GM13976 (cell line): ENCODE data around the gene EGR4.
"Not testable (repeated sequence)": the region's sequence is repeated elsewhere in the genome, so short reads cannot be mapped to it uniquely, and the experiment has no call there.

Source experiments
- DNase-seq: peaks from one replicate; pipeline ENCODE4 v3.0.0; 2012; ENCODE audit warnings: low spot score
- CTCF ChIP-seq: IDR thresholded peaks from 2 replicates; pipeline ENCODE4 v1.5.1; 2012; ENCODE audit warnings: borderline replicate concordance, mild to moderate bottlenecking; ENCODE audit not compliant: insufficient read depth; ENCODE audit errors: extremely low read depth, missing control alignments, control extremely low read depth
- in situ Hi-C: fragments of 300-500 bp; cut with MboI; formaldehyde crosslinking; loops from one replicate; pipeline ENCODE4 v1.12.0; 2022; ENCODE audit warnings: low sequenced_read_pairs, mixed read lengths, inconsistent platforms; ENCODE audit not compliant: unreplicated experiment

The EGR4 gene

GRCh38 chr2:73265298-73266060 is 27.9 kb downstream of the EGR4 start:
- no peak for TF ChIP-seq CTCF
- DNase-seq, result peak; percentile 23
- in situ Hi-C loops, result no loop called here

GRCh38 chr2:73264783-73265182 is 28.6 kb downstream of the EGR4 start:
- no peak for TF ChIP-seq CTCF
- in situ Hi-C loops, result no loop called here
- DNase-seq, result no peak

- TF ChIP-seq CTCF, result no peak
- in situ Hi-C loops, result no loop called here
- DNase-seq, result no peak
Observed at GRCh38 chr2:73264332-73264606, 29.1 kb downstream of the EGR4 start.

GRCh38 chr2:73263540-73264331 is 29.6 kb downstream of the EGR4 start:
- TF ChIP-seq CTCF, result no peak
- no peak for DNase-seq
- in situ Hi-C loops, result no loop called here

GRCh38 chr2:73262691-73263429 is 30.5 kb downstream of the EGR4 start:
- in situ Hi-C loops, DNase-seq: not testable (repeated sequence)

- in situ Hi-C loops, result no loop called here
- DNase-seq, result no peak
- TF ChIP-seq CTCF, result no peak
Observed at GRCh38 chr2:73262108-73262651, 31.2 kb downstream of the EGR4 start.
